ENCODE measurements around the gene ST8SIA6. TPM values are rescaled to one million over a fixed set of nuclear protein-coding genes. Genes with fewer than 3 reads are reported as not detected.

Gene ST8SIA6
- polyA plus RNA-seq, 2 of the 4 experiments (the other 2 are of a cell fraction): 0.16 to 0.25 TPM

DNA sequence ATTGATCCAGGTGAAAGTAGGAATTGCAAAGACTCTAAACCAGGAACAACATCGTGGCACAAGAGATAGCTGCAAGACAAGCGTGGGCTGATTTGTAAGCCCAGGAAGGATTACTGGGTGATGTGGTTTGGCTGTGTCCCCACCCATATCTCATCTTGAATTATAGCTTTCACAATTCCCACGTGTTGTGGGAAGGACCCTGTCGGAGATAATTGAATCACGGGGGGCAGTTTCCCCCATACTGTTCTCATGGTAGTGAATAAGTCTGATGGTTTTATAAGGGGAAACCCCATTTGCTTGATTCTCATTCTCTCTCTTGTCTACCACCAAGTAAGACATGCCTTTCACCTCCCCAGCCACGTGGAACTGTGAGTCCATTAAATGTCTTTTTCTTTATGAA lies 59.5 kb downstream of the ST8SIA6 start:
- TF ChIP-seq RARB (CRISPR knock-in tag; IDR thresholded peaks at IDR 0.05): no peak
- TF ChIP-seq HOXB13 (CRISPR knock-in tag; IDR thresholded peaks at IDR 0.05; ENCODE audit: low read depth): no peak
- no peak for TF ChIP-seq GATA3 (IDR thresholded peaks at IDR 0.05; ENCODE audit: borderline replicate concordance)
- no peak for TF ChIP-seq JUN (IDR thresholded peaks at IDR 0.05)
- TF ChIP-seq RCOR1 (IDR thresholded peaks at IDR 0.05; ENCODE audit: low read depth, low read length): no peak
- TF ChIP-seq KDM5A (IDR thresholded peaks at IDR 0.05): no peak
- H3K4me3 ChIP-seq: no peak overlapping the region
- 16% methylated on average over 6 of the region's 6 CpGs for WGBS (ENCODE audit: missing lambda C conversion rate)
- H3K4me1 ChIP-seq: no peaks in the 10 kb centered on the region
- FAIRE-seq (no peak), DNase-seq (ENCODE audit: low read depth in 1 of 2, low spot score in 1 of 2) (no peak), ATAC-seq (no peak)
- H3K4me2 ChIP-seq: no peak overlapping the region
- no peak overlapping the region for H3K27ac ChIP-seq
- H3K9me3 ChIP-seq: no peaks in the 10 kb centered on the region
- CTCF ChIA-PET: no interaction called here
- POLR2A ChIA-PET: no interaction called here

DNA sequence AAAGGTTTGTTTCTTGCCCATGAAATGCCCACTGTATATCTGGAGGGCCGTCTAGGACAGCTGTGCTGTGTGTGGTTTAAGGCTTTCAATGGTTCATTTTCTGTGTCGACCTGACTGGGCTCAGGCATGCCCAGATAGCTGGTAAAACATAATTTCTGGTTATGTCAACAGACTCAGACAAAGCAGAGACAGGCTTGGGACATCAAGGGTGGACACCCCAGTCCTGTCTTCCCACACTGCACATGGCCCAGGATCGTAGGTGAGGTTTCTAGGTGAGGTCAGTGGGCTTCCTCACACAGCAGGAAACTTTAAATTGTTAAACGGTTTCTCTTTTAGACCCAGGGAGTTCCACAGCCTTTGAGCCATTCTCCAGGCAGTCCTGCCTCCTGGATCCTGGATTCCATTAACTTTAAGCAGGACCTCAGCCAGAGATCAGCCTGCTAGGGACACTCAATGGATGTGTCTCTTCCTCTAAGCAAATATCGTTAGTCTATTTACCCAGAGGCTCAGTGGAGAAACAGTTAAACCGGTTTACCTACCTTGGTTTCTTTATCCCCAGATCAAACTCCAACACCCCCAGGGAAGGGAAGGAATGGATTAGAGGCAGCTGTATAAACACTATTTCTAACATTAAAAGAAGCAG lies 66.4 kb downstream of the ST8SIA6 start:
- H3K9me3 ChIP-seq: no peaks in the 10 kb centered on the region
- H3K4me3 ChIP-seq: no peak overlapping the region
- ATAC-seq: no peak; a peak in 2 of 6 replicates
- ChIA-PET CTCF (no interaction called here), POLR2A (interaction anchor here (0.6 to 0.7 kb wide), 2 partner anchors 51 to 54 kb away, joined by 3 to 10 read pairs; no protein-coding TSS in a partner anchor)
- FAIRE-seq: no peak
- WGBS (ENCODE audit: missing lambda C conversion rate): 16% methylated on average over 6 of the region's 6 CpGs
- H3K4me1 ChIP-seq: no peaks in the 10 kb centered on the region
- no peak for DNase-seq (ENCODE audit: low read depth in 1 of 2, low spot score in 1 of 2)
- H3K4me2 ChIP-seq: no peak overlapping the region
- TF ChIP-seq, protein P1, sequence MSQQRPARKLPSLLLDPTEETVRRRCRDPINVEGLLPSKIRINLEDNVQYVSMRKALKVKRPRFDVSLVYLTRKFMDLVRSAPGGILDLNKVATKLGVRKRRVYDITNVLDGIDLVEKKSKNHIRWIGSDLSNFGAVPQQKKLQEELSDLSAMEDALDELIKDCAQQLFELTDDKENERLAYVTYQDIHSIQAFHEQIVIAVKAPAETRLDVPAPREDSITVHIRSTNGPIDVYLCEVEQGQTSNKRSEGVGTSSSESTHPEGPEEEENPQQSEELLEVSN (IDR thresholded peaks at IDR 0.05; ENCODE audit: borderline replicate concordance, low read depth): no peak
- TF ChIP-seq TFCP2L1 (CRISPR knock-in tag; IDR thresholded peaks at IDR 0.05) (no peak), BHLHE40 (IDR thresholded peaks at IDR 0.05; ENCODE audit: low read depth, low read length) (no peak), SREBF2 (IDR thresholded peaks at IDR 0.05) (no peak), CHD4 (IDR thresholded peaks at IDR 0.05; ENCODE audit: borderline replicate concordance) (no peak), ZC3H11A (IDR thresholded peaks at IDR 0.05) (no peak), EP300 (IDR thresholded peaks at IDR 0.05) (no peak), KDM1A (IDR thresholded peaks at IDR 0.05; ENCODE audit: low read depth) (no peak), POLR2A (IDR thresholded peaks at IDR 0.05; ENCODE audit: low read length) (no peak), ZNF302 (CRISPR knock-in tag; IDR thresholded peaks at IDR 0.05) (no peak), RNF2 (IDR thresholded peaks at IDR 0.05; ENCODE audit: borderline replicate concordance, low read depth) (no peak), TP53 (CRISPR knock-in tag; IDR thresholded peaks at IDR 0.05) (no peak), MYC (IDR thresholded peaks at IDR 0.05; ENCODE audit: borderline replicate concordance, low read length) (no peak), MAZ (IDR thresholded peaks at IDR 0.05; ENCODE audit: borderline replicate concordance, low read depth, low read length) (no peak), HOXB13 (CRISPR knock-in tag; IDR thresholded peaks at IDR 0.05; ENCODE audit: low read depth) (no peak), FOSL2 (IDR thresholded peaks at IDR 0.05) (no peak), FOSL2 (CRISPR knock-in tag; IDR thresholded peaks at IDR 0.05) (no peak), CBX2 (IDR thresholded peaks at IDR 0.05; ENCODE audit: borderline replicate concordance, low read depth) (no peak)
- no peak overlapping the region for H3K27ac ChIP-seq

DNA sequence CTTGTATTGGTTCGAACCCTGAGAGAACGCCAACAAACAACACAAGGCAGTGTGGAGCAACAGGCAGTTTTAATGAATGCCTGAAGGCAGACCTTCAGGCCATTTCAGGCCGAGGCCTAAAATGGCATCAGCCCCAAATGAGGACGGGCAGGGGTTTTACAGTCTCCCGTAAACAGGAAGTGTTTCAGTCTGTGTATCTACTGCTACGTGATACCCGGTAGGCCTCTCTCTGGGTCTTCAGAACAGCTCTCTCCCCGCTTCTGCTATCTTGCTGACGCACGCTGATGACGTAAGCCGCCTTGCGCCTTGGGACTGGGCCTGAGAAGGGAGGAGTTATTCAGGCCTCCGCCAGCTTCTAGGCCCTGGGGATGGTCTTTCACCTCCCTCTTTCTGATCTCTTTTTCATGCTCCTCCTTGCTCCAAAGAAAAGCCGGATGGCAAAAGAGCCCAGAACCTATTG lies 67.7 kb downstream of the ST8SIA6 start:
- TF ChIP-seq CBX2 (IDR thresholded peaks at IDR 0.05; ENCODE audit: borderline replicate concordance, low read depth) (no peak), RCOR1 (IDR thresholded peaks at IDR 0.05; ENCODE audit: low read depth, low read length) (no peak), TP53 (CRISPR knock-in tag; IDR thresholded peaks at IDR 0.05) (no peak), POLR2A (IDR thresholded peaks at IDR 0.05; ENCODE audit: low read length) (no peak), MYC (IDR thresholded peaks at IDR 0.05; ENCODE audit: borderline replicate concordance, low read length) (no peak), ZFP36 (IDR thresholded peaks at IDR 0.05; ENCODE audit: borderline replicate concordance, partially characterized antibody) (no peak), POLR2AphosphoS2 (conservative IDR thresholded peaks at IDR 0.05; ENCODE audit: low read length) (no peak), CHD2 (IDR thresholded peaks at IDR 0.05; ENCODE audit: low read length, partially characterized antibody) (no peak), FOXS1 (CRISPR knock-in tag; IDR thresholded peaks at IDR 0.05) (no peak), MAZ (IDR thresholded peaks at IDR 0.05; ENCODE audit: borderline replicate concordance, low read depth, low read length) (no peak), RNF2 (IDR thresholded peaks at IDR 0.05; ENCODE audit: borderline replicate concordance, low read depth) (no peak), BHLHE40 (IDR thresholded peaks at IDR 0.05; ENCODE audit: low read depth, low read length) (no peak), NR3C1 (IDR thresholded peaks at IDR 0.05) (no peak), CBX8 (IDR thresholded peaks at IDR 0.05) (no peak), SREBF2 (IDR thresholded peaks at IDR 0.05) (no peak), HOXB13 (CRISPR knock-in tag; IDR thresholded peaks at IDR 0.05; ENCODE audit: low read depth) (no peak), NFE2L2 (conservative IDR thresholded peaks at IDR 0.05; ENCODE audit: low read length) (no peak)
- TF ChIP-seq, protein P2, sequence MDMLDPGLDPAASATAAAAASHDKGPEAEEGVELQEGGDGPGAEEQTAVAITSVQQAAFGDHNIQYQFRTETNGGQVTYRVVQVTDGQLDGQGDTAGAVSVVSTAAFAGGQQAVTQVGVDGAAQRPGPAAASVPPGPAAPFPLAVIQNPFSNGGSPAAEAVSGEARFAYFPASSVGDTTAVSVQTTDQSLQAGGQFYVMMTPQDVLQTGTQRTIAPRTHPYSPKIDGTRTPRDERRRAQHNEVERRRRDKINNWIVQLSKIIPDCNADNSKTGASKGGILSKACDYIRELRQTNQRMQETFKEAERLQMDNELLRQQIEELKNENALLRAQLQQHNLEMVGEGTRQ (IDR thresholded peaks at IDR 0.05): no peak
- POLR2A ChIA-PET: interaction anchor here (0.6 kb wide), 1 partner anchor 539 kb away, joined by 3 read pairs; no protein-coding TSS in a partner anchor

More for the DNA sequence above, 67.7 kb downstream of the ST8SIA6 start:
- Histone ChIP-seq H3K4me1 (no peaks in the 10 kb centered on the region), H3K4me2 (no peak overlapping the region), H3K4me3 (no peak overlapping the region), H3K27ac (no peak overlapping the region), H3K9me3 (no peaks in the 10 kb centered on the region)
- CTCF ChIA-PET: interaction anchor here (0.8 to 1.0 kb wide), 2 partner anchors 10 to 19 kb away, joined by 3 read pairs; no protein-coding TSS in a partner anchor
- FAIRE-seq (no peak), DNase-seq (ENCODE audit: low read depth in 1 of 2, low spot score in 1 of 2) (no peak), ATAC-seq (no peak)
- WGBS (ENCODE audit: missing lambda C conversion rate): 81% methylated on average over 15 of the region's 15 CpGs
